Neural cell (in vitro differentiated cells): ENCODE results near the gene PPP3R1. TPM values are rescaled to one million over a fixed set of nuclear protein-coding genes. Genes with fewer than 3 reads are reported as not detected.

Experiments used
- H2AFZ ChIP-seq: fragments of 200-600, 300-800 bp; sonication (generic), shearing (Covaris generic); 2 replicates; pipeline ENCODE4 v1.6.0; 2014; ENCODE audit warnings: low read depth, mild to moderate bottlenecking, antibody characterized with exemption, low read length, moderate library complexity
- H3F3A ChIP-seq: fragments of 200-600 bp; shearing (Covaris generic); 2 replicates; pipeline ENCODE4 v1.6.1; 2016; ENCODE audit warnings: mild to moderate bottlenecking, moderate library complexity, mixed read lengths, antibody characterized with exemption, low read length; ENCODE audit not compliant: insufficient read depth, poor library complexity, severe bottlenecking
- H3K27ac ChIP-seq: fragments of 200-600, 300-800 bp; sonication (generic), shearing (Covaris generic); 2 replicates; pipeline ENCODE4 v1.5.1; 2014; ENCODE audit warnings: mild to moderate bottlenecking, low read length, moderate library complexity
- H3K27me3 ChIP-seq: fragments of 300-800, 200-600 bp; sonication (generic), shearing (Covaris generic); 2 replicates; pipeline ENCODE4 v1.6.0; 2014; ENCODE audit warnings: mild to moderate bottlenecking, low read depth, low read length, moderate library complexity; ENCODE audit not compliant: insufficient read depth
- H3K36me3 ChIP-seq: fragments of 300-800, 200-600 bp; sonication (generic), shearing (Covaris generic); 2 replicates; pipeline ENCODE4 v1.5.1; 2014; ENCODE audit warnings: mild to moderate bottlenecking, antibody characterized with exemption, low read length, moderate library complexity; ENCODE audit not compliant: insufficient read depth
- H3K4me2 ChIP-seq: fragments of 300-800, 200-600 bp; sonication (generic), shearing (Covaris generic); 2 replicates; pipeline ENCODE4 v1.6.0; 2014; ENCODE audit warnings: mild to moderate bottlenecking, low read length
- H3K4me3 ChIP-seq: fragments of 300-800, 200-600 bp; sonication (generic), shearing (Covaris generic); 2 replicates; pipeline ENCODE4 v1.5.1; 2014; ENCODE audit warnings: mild to moderate bottlenecking, low read length, moderate library complexity
- H3K79me2 ChIP-seq: fragments of 200-600 bp; shearing (Covaris generic); replicated peaks from 2 replicates; pipeline ENCODE4 v1.6.0; 2014; ENCODE audit warnings: mild to moderate bottlenecking, low read length, moderate library complexity; ENCODE audit not compliant: insufficient read depth
- H3K9ac ChIP-seq: fragments of 300-800, 200-600 bp; sonication (generic), shearing (Covaris generic); 2 replicates; pipeline ENCODE4 v1.6.1; 2016; ENCODE audit warnings: mild to moderate bottlenecking, low read length, mixed read lengths
- H3K9me2 ChIP-seq: fragments of 200-600 bp; shearing (Covaris generic); 2 replicates; pipeline ENCODE4 v1.6.1; 2016; ENCODE audit warnings: mild to moderate bottlenecking, low read length, mixed read lengths; ENCODE audit not compliant: insufficient read depth
- H3K9me3 ChIP-seq: fragments of 200-600, 300-800 bp; sonication (generic), shearing (Covaris generic); 2 replicates; pipeline ENCODE4 v1.6.1; 2016; ENCODE audit warnings: mild to moderate bottlenecking, mixed run types, low read length, moderate library complexity, mixed read lengths
- H4K20me1 ChIP-seq: fragments of 200-600 bp; shearing (Covaris generic); 2 replicates; pipeline ENCODE4 v1.6.1; 2016; ENCODE audit warnings: mild to moderate bottlenecking, mixed run types; ENCODE audit not compliant: insufficient read depth
- CTCF ChIP-seq: fragments of 450-650 bp; IDR thresholded peaks from 2 replicates; pipeline ENCODE4 v1.5.1; 2014; ENCODE audit warnings: antibody characterized with exemption, mild to moderate bottlenecking, moderate library complexity; ENCODE audit not compliant: poor library complexity, severe bottlenecking
- EP300 ChIP-seq: fragments of 450-650 bp; conservative IDR thresholded peaks from 2 replicates; pipeline ENCODE4 v1.6.1; 2014; ENCODE audit warnings: antibody characterized with exemption, mild to moderate bottlenecking, moderate library complexity; ENCODE audit not compliant: poor library complexity, severe bottlenecking
- EZH2 ChIP-seq: fragments of 200-600, 300-800 bp; shearing (Covaris generic), sonication (generic); IDR thresholded peaks from 2 replicates; pipeline ENCODE4 v1.6.1; 2014; ENCODE audit warnings: antibody characterized with exemption, low read length, borderline replicate concordance, mild to moderate bottlenecking; ENCODE audit not compliant: insufficient read depth, poor library complexity, severe bottlenecking
- MXI1 ChIP-seq: fragments of 450-650 bp; conservative IDR thresholded peaks from 2 replicates; pipeline ENCODE4 v1.6.1; 2014; ENCODE audit warnings: antibody characterized with exemption, mild to moderate bottlenecking; ENCODE audit not compliant: poor library complexity, severe bottlenecking
- POLR2AphosphoS5 ChIP-seq: IDR thresholded peaks from 2 replicates; pipeline ENCODE4 v1.6.1; 2012
- RAD21 ChIP-seq: fragments of 450-650 bp; conservative IDR thresholded peaks from 2 replicates; pipeline ENCODE4 v1.6.1; 2014; ENCODE audit warnings: antibody characterized with exemption, mild to moderate bottlenecking, moderate library complexity
- REST ChIP-seq: IDR thresholded peaks from 2 replicates; pipeline ENCODE4 v1.6.1; 2012; ENCODE audit warnings: borderline replicate concordance
- SMC3 ChIP-seq: fragments of 450-650 bp; conservative IDR thresholded peaks from 2 replicates; pipeline ENCODE4 v1.6.1; 2014; ENCODE audit warnings: antibody characterized with exemption, mild to moderate bottlenecking, moderate library complexity; ENCODE audit not compliant: poor library complexity
- TAF1 ChIP-seq: IDR thresholded peaks from 2 replicates; pipeline ENCODE4 v1.6.1; 2012; ENCODE audit warnings: low read depth
- polyA plus RNA-seq: library from polyadenylated mRNA; depleted of rRNA; stranded (reverse); fragments of >200 nt; gene quantifications from 2 replicates; pipeline ENCODE4 v1.2.3, GENCODE V29; 2014

PPP3R1 gene
- polyA plus RNA-seq, 1 donor from 2014 or later: 45.3 TPM

- no peaks in the 10 kb centered on the region for H3K36me3 ChIP-seq
- no peak overlapping the region for H2AFZ ChIP-seq
- H3K4me3 ChIP-seq: no peak overlapping the region
- H3K9me2 ChIP-seq: no peaks in the 10 kb centered on the region
- H3K9ac ChIP-seq: no peak overlapping the region
- H3K27me3 ChIP-seq: no peaks in the 10 kb centered on the region
- no peak overlapping the region for H3K27ac ChIP-seq
- no peaks in the 10 kb centered on the region for H3K9me3 ChIP-seq
- no peak for TF ChIP-seq EP300
- TF ChIP-seq POLR2AphosphoS5: no peak
- no peak for TF ChIP-seq SMC3
- TF ChIP-seq MXI1: no peak
- TF ChIP-seq TAF1: no peak
- TF ChIP-seq CTCF: no peak
- TF ChIP-seq REST: no peak
- TF ChIP-seq EZH2: no peak
- TF ChIP-seq RAD21: no peak
- peaks cover 92% of the 10 kb centered on the region for H3K79me2 ChIP-seq
- H3F3A ChIP-seq: no peaks in the 10 kb centered on the region
- H4K20me1 ChIP-seq: no peaks in the 10 kb centered on the region
- no peak overlapping the region for H3K4me2 ChIP-seq
Measured at GRCh38 chr2:68246396-68246795, 5.9 kb downstream of the PPP3R1 start.

GRCh38 chr2:68245672-68246071 is 6.7 kb downstream of the PPP3R1 start:
- Histone ChIP-seq H3K9ac (no peak overlapping the region), H2AFZ (no peak overlapping the region), H3F3A (no peaks in the 10 kb centered on the region), H3K4me2 (no peak overlapping the region), H3K9me2 (no peaks in the 10 kb centered on the region), H3K9me3 (no peaks in the 10 kb centered on the region), H3K36me3 (no peaks in the 10 kb centered on the region), H3K27ac (no peak overlapping the region), H3K4me3 (no peak overlapping the region), H3K79me2 (peaks cover 99% of the 10 kb centered on the region), H4K20me1 (no peaks in the 10 kb centered on the region), H3K27me3 (no peaks in the 10 kb centered on the region)
- no peak for TF ChIP-seq POLR2AphosphoS5
- no peak for TF ChIP-seq EZH2
- no peak for TF ChIP-seq SMC3
- TF ChIP-seq TAF1: no peak
- TF ChIP-seq RAD21: no peak
- no peak for TF ChIP-seq MXI1
- TF ChIP-seq CTCF: no peak
- TF ChIP-seq REST: no peak
- no peak for TF ChIP-seq EP300
